HCT116 (cell line): ENCODE data around the gene ARRB2. TPM values are rescaled to one million over a fixed set of nuclear protein-coding genes. Genes with fewer than 3 reads are reported as not detected.

Source experiments
- total RNA-seq: library from RNA; stranded (reverse); gene quantifications from one replicate; pipeline ENCODE4 v1.2.1, GENCODE V29; 2021; ENCODE audit not compliant: unreplicated experiment

ARRB2 gene
- total RNA-seq, 1 experiment from 2014 or later = 70.8 TPM

Other genes starting within 250 kb of the ARRB2 start
- 1.6 TPM for gene SPNS2, start 211.8 kb upstream of the ARRB2 start, total RNA-seq
- 130 TPM for gene MYBBP1A, start 155.2 kb upstream of the ARRB2 start, total RNA-seq
- gene GGT6, start 150.1 kb upstream of the ARRB2 start, total RNA-seq = 0.10 TPM
- gene SMTNL2, start 126.1 kb upstream of the ARRB2 start, total RNA-seq = 2.3 TPM
- 0.57 TPM for gene ALOX15, start 69.0 kb upstream of the ARRB2 start, total RNA-seq
- 93.4 TPM for gene PELP1, start 6.5 kb upstream of the ARRB2 start, total RNA-seq
- gene MED11, start 20.8 kb downstream of the ARRB2 start, total RNA-seq = 13.7 TPM
- gene ZMYND15, start 29.2 kb downstream of the ARRB2 start, total RNA-seq = 2.8 TPM
- gene CXCL16, start 29.3 kb downstream of the ARRB2 start, total RNA-seq = 44.8 TPM
- not detected for gene TM4SF5, start 61.3 kb downstream of the ARRB2 start, total RNA-seq
- gene VMO1, start 75.7 kb downstream of the ARRB2 start, total RNA-seq = 0.76 TPM
- not detected for gene GLTPD2, start 78.3 kb downstream of the ARRB2 start, total RNA-seq
- 221 TPM for gene PSMB6, start 85.5 kb downstream of the ARRB2 start, total RNA-seq
- 47.7 TPM for gene PLD2, start 96.5 kb downstream of the ARRB2 start, total RNA-seq
- gene MINK1, start 122.7 kb downstream of the ARRB2 start, total RNA-seq = 85.2 TPM
- 1.7 TPM for gene C17orf107, start 188.9 kb downstream of the ARRB2 start, total RNA-seq
- gene CHRNE, start 192.5 kb downstream of the ARRB2 start, total RNA-seq = 0.30 TPM
- not detected for gene GP1BA, start 221.6 kb downstream of the ARRB2 start, total RNA-seq
- gene SLC25A11, start 229.4 kb downstream of the ARRB2 start, total RNA-seq = 75.1 TPM
- gene RNF167, start 229.6 kb downstream of the ARRB2 start, total RNA-seq = 105 TPM
- gene PFN1, start 237.9 kb downstream of the ARRB2 start, total RNA-seq = 1,213 TPM
- gene ENO3, start 240.5 kb downstream of the ARRB2 start, total RNA-seq = 24.6 TPM